EL (cell line): ENCODE data around the gene FTCD.
A peak's percentile ranks its signal among the peaks of the same experiment; 100 is the strongest.
"Not testable (repeated sequence)": the region's sequence is repeated elsewhere in the genome, so short reads cannot be mapped to it uniquely, and the experiment has no call there.

ENCODE experiments used
- DNase-seq: peaks from one replicate; pipeline ENCODE4 v3.0.0-alpha.2; 2016

Gene FTCD

GRCh38 chr21:46152927-46153246, 2.5 kb downstream of the FTCD start:
- no peak for DNase-seq

- no peak for DNase-seq
Measured at GRCh38 chr21:46151989-46152926, 3.1 kb downstream of the FTCD start.

GRCh38 chr21:46151261-46151988, 4.0 kb downstream of the FTCD start:
- DNase-seq = no peak

GRCh38 chr21:46150491-46151121, 4.8 kb downstream of the FTCD start:
- DNase-seq = no peak

GRCh38 chr21:46150073-46150472, 5.3 kb downstream of the FTCD start:
- no peak for DNase-seq

- no peak for DNase-seq
Measured at GRCh38 chr21:46149205-46149901, 6.0 kb downstream of the FTCD start.

- no peak for DNase-seq
Measured at GRCh38 chr21:46148106-46148505, 7.3 kb downstream of the FTCD start.

- peak; percentile 39 for DNase-seq
Measured at GRCh38 chr21:46147429-46147828, 8.0 kb downstream of the FTCD start.

GRCh38 chr21:46146856-46147255, 8.5 kb downstream of the FTCD start:
- no peak for DNase-seq

GRCh38 chr21:46145840-46146691, 9.3 kb downstream of the FTCD start:
- no peak for DNase-seq

GRCh38 chr21:46145159-46145839, 10.1 kb downstream of the FTCD start:
- no peak for DNase-seq

- DNase-seq = no peak
Measured at GRCh38 chr21:46144464-46145070, 10.8 kb downstream of the FTCD start.

- no peak for DNase-seq
Measured at GRCh38 chr21:46142582-46143473, 12.6 kb downstream of the FTCD start.

- DNase-seq = no peak
Measured at GRCh38 chr21:46141767-46142581, 13.4 kb downstream of the FTCD start.

- not testable (repeated sequence) for DNase-seq
Measured at GRCh38 chr21:46140352-46141003, 14.9 kb downstream of the FTCD start.

- DNase-seq = no peak
Measured at GRCh38 chr21:46139686-46140085, 15.7 kb downstream of the FTCD start.

GRCh38 chr21:46138383-46138970, 16.9 kb downstream of the FTCD start:
- DNase-seq = no peak

- no peak for DNase-seq
Measured at GRCh38 chr21:46137908-46138307, 17.5 kb downstream of the FTCD start.
